Chondrocyte (in vitro differentiated cells): ENCODE measurements around the gene LMF1. TPM values are rescaled to one million over a fixed set of nuclear protein-coding genes. Genes with fewer than 3 reads are reported as not detected.

ENCODE experiments used
- DNase-seq: peaks from one replicate; pipeline ENCODE4 v3.0.0; 2021; ENCODE audit warnings: mixed read lengths, low spot score
- H3K27ac Mint-ChIP-seq: one replicate; pipeline ENCODE4 v1.8.0; 2021; ENCODE audit warnings: mild to moderate bottlenecking, moderate library complexity, mixed read lengths; ENCODE audit not compliant: unreplicated experiment
- H3K27me3 Mint-ChIP-seq: 2 replicates; pipeline ENCODE4 v1.8.0; 2021; ENCODE audit warnings: low read depth, mixed read lengths
- H3K36me3 Mint-ChIP-seq: 2 replicates; pipeline ENCODE4 v1.8.0; 2021; ENCODE audit warnings: low read depth, mixed read lengths
- H3K4me1 Mint-ChIP-seq: 2 replicates; pipeline ENCODE4 v1.8.0; 2021; ENCODE audit warnings: low read depth, mild to moderate bottlenecking, mixed read lengths
- H3K4me3 Mint-ChIP-seq: one replicate; pipeline ENCODE4 v1.8.0; 2021; ENCODE audit warnings: mild to moderate bottlenecking, moderate library complexity, mixed read lengths; ENCODE audit not compliant: unreplicated experiment
- H3K9me3 Mint-ChIP-seq: 2 replicates; pipeline ENCODE4 v1.8.0; 2021; ENCODE audit warnings: low read depth, mixed read lengths
- CTCF ChIP-seq: fragments of 200-600 bp; sonication (generic); IDR thresholded peaks from 2 replicates; pipeline ENCODE4 v1.5.0; 2021; ENCODE audit warnings: antibody characterized with exemption, mild to moderate bottlenecking, moderate library complexity
- total RNA-seq: library from RNA; stranded (reverse); gene quantifications from 3 replicates; pipeline ENCODE4 v1.2.1, GENCODE V29; 2021

The LMF1 gene
- total RNA-seq, 1 donor from 2014 or later, result 21.6 TPM

- Mint-ChIP-seq H3K27ac (no peak overlapping the region), H3K27me3 (peaks cover 6% of the 10 kb centered on the region), H3K4me3 (peak overlapping the region; percentile 36), H3K4me1 (peaks cover 27% of the 10 kb centered on the region), H3K9me3 (peaks cover 11% of the 10 kb centered on the region), H3K36me3 (peaks cover 18% of the 10 kb centered on the region)
- TF ChIP-seq CTCF, result no peak
- no peak for DNase-seq
Observed at GRCh38 chr16:968620-969019, 2.2 kb downstream of the LMF1 start.

DNA sequence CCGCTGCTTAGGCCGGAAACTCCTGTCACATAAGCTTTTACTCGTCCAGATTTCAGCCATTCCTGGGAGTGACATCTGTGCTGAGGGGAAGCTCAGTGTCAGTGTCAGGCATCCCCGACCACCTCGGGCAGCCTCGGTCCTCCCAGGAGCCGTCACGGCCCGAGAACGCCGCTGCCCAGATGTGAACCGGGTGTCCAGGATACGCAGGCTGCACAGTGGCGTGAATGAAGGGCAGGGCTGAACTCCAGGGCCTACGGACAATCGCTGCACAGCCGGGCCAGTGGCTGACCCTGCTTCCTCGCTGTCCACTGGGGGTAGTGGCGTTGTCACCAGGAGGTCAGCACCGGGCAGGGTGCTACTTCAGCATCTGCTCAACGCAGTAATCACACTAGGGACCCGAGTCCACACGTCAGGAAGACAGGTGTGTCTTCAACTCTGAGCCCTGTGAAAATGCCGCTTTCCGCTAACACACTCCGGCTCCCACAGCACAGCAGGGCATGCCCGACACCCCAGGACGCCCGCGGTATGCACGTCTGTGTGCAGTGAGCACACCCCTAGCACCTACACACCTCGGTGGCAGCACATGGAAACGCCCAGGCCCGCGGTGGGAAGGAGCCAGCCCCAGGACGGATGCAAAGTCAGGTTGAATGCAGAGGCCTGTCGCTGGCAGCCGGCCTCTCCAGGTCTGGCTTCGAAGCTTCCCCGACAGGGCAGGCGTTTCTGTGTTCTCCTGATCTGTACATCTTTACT lies 3.1 kb downstream of the LMF1 start:
- peak; percentile 82 for DNase-seq
- TF ChIP-seq CTCF, result no peak
- Mint-ChIP-seq H3K4me3 (no peak overlapping the region), H3K27ac (no peak overlapping the region), H3K36me3 (peaks cover 18% of the 10 kb centered on the region), H3K27me3 (peaks cover 4% of the 10 kb centered on the region), H3K9me3 (peaks cover 11% of the 10 kb centered on the region), H3K4me1 (peaks cover 30% of the 10 kb centered on the region)

- Mint-ChIP-seq H3K27ac (no peak overlapping the region), H3K27me3 (peaks cover 4% of the 10 kb centered on the region), H3K4me3 (no peak overlapping the region)
Observed at GRCh38 chr16:967077-967541, 3.7 kb downstream of the LMF1 start.

GRCh38 chr16:966505-966904 lies 4.3 kb downstream of the LMF1 start:
- no peak for TF ChIP-seq CTCF
- Mint-ChIP-seq H3K9me3 (peaks cover 9% of the 10 kb centered on the region), H3K4me3 (no peak overlapping the region), H3K27me3 (peaks cover under 1% of the 10 kb centered on the region), H3K4me1 (peaks cover 30% of the 10 kb centered on the region), H3K27ac (no peak overlapping the region), H3K36me3 (peaks cover 18% of the 10 kb centered on the region)
- peak; percentile 68 for DNase-seq

More at GRCh38 chr16:967077-967541, 3.7 kb downstream of the LMF1 start:
- TF ChIP-seq CTCF, result no peak
- peak; percentile 78 for DNase-seq
- Mint-ChIP-seq H3K9me3 (peaks cover 11% of the 10 kb centered on the region), H3K36me3 (peaks cover 18% of the 10 kb centered on the region), H3K4me1 (peaks cover 30% of the 10 kb centered on the region)

- peaks cover 8% of the 10 kb centered on the region for H3K9me3 Mint-ChIP-seq
- peak; percentile 71 for DNase-seq
- no peak overlapping the region for H3K27ac Mint-ChIP-seq
- H3K27me3 Mint-ChIP-seq, result no peaks in the 10 kb centered on the region
- no peak for TF ChIP-seq CTCF
- peaks cover 18% of the 10 kb centered on the region for H3K36me3 Mint-ChIP-seq
- no peak overlapping the region for H3K4me3 Mint-ChIP-seq
- H3K4me1 Mint-ChIP-seq, result peaks cover 30% of the 10 kb centered on the region
Observed at GRCh38 chr16:966035-966434, 4.7 kb downstream of the LMF1 start.
